Fibroblast of mammary gland (primary cell): ENCODE data around the gene ETV6.

Experiments used
- DNase-seq: peaks from one replicate; pipeline ENCODE4 v3.0.0-alpha.2; 2010; ENCODE audit warnings: low read depth
- H3K4me3 ChIP-seq: 2 replicates; pipeline ENCODE4 v1.5.1; 2011; ENCODE audit warnings: low read depth, mild to moderate bottlenecking, low read length, moderate library complexity; ENCODE audit not compliant: control insufficient read depth
- CTCF ChIP-seq: conservative IDR thresholded peaks from 2 replicates; pipeline ENCODE4 v1.5.1; 2011; ENCODE audit warnings: low read depth, low read length, inconsistent platforms; ENCODE audit not compliant: control insufficient read depth, insufficient read depth

ETV6 gene

DNA sequence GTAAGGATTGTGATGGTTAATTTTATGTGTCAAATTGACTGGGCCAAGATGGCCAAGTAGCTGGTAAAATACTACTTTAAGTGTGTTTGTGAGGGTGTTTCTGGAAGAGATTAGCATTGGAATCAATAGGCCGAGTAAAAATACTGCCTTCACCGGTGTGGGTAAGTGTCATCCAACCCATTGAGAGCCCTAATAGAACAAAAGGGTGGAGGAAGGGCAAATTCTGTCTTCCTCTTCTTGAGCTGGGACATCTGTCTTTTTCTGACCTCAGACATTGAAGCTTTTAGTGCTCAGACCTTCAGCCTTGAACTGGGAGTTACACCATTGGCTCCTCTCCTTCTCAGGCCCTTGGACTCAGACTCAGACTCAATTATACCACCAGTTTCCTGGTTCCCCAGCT, 8.0 kb upstream of the ETV6 start:
- H3K4me3 ChIP-seq = no peak overlapping the region
- DNase-seq = no peak
- TF ChIP-seq CTCF = no peak

GRCh38 chr12:11642785-11643184, 6.7 kb upstream of the ETV6 start:
- no peak for DNase-seq
- no peak for TF ChIP-seq CTCF
- no peak overlapping the region for H3K4me3 ChIP-seq

- TF ChIP-seq CTCF = no peak
- H3K4me3 ChIP-seq = no peak overlapping the region
- no peak for DNase-seq
Observed at GRCh38 chr12:11645391-11645790, 4.1 kb upstream of the ETV6 start.

DNA sequence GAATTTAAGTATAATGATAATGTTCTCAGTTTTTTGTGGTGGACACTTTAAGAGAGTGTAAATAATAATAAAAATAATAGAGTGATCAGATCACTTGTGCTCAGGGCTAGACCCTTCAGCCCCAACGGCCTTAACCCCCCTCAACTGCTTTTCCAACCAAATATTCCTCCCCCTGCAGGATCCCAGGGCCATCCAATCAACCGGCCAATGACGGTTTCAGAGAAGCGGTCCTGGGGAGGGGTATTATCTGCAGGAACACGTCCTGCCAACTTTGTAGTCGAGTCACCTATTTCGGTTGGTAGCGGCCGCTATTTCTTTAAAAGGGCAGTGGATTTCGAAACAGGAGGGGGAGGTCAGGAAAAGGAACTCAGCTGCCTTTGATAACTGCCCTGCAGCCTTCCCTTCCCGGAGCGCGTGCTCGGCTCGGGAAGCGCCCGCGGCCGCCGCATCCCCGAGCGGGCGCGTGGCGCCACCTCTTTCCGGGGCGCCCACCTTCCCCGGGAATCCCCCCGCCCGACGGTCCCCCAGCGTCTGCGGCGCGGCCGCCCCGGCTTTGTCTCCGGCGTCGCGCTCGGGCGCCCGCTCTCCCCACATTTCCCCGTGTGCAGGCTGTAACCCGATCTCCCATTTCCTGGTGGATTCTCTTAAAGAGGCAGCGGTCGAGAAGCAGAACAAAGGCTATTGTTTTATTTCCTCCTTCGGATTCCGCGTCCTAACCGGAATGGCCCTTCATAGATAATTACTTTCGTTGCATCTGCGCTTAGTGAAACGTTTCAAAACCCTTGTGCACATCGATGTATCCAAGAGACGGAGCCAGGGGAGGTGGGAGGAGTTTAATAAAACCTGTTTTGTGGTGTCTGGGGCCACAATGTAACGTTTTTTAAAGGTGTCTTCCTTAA, 711 bp upstream of the ETV6 start:
- peak; percentile 85 for DNase-seq
- TF ChIP-seq CTCF = no peak
- H3K4me3 ChIP-seq = peak overlapping the region; percentile 64

GRCh38 chr12:11650286-11651281, 1.1 kb downstream of the ETV6 start:
- DNase-seq = peak; percentile 46
- no peak for TF ChIP-seq CTCF
- peak overlapping the region; percentile 81 for H3K4me3 ChIP-seq

GRCh38 chr12:11651381-11651780, 1.9 kb downstream of the ETV6 start:
- peak overlapping the region; percentile 81 for H3K4me3 ChIP-seq
- no peak for DNase-seq
- no peak for TF ChIP-seq CTCF
